Stomach (tissue), 4 donors: Measurements from ENCODE around the gene SHANK1.

Source experiments
- CTCF ChIP-seq, 7 experiments: fragments of 450-650 bp in 4 of 7; fragments of 200-600 bp in 3 of 7; sonication (generic) in 3 of 7; IDR thresholded peaks; one replicate each; pipeline ENCODE4 v1.5.1; 2016 to 2019; ENCODE audit warnings: antibody characterized with exemption in 7 of 7, control low read depth in 2 of 7, mild to moderate bottlenecking in 1 of 7
- EP300 ChIP-seq: sonication (generic); formaldehyde crosslinking; IDR thresholded peaks from one replicate; pipeline ENCODE4 v1.6.1; 2017; ENCODE audit warnings: antibody characterized with exemption

- TF ChIP-seq CTCF (IDR thresholded peaks at IDR 0.05), result no peak
- TF ChIP-seq EP300, result no peak
Measured at GRCh38 chr19:50628146-50628545, 91.5 kb downstream of the SHANK1 start.
